H1 (cell line): ENCODE data around the gene SCN3B. TPM values are rescaled to one million over a fixed set of nuclear protein-coding genes. Genes with fewer than 3 reads are reported as not detected.

Source experiments
- CTCF ChIA-PET: fragments of 300-600 bp; sonication (Branson Sonifier 250); formaldehyde crosslinking; loops from one replicate; lab custom pipeline; 2021; ENCODE audit not compliant: partially characterized antibody; lab: Charles Lee
- POLR2A ChIA-PET: fragments of 300-600 bp; sonication (Branson Sonifier 250); formaldehyde crosslinking; loops from one replicate; lab custom pipeline; 2021; ENCODE audit warnings: inconsistent platforms; ENCODE audit not compliant: partially characterized antibody; lab: Charles Lee
- DNase-seq, 2 experiments: peaks; one replicate each; pipeline versions ENCODE4 v3.0.0 to v3.0.0-alpha.2; 2010 to 2022; ENCODE audit warnings: low spot score in 2 of 2, low read depth in 1 of 2, mixed read lengths in 1 of 2
- FAIRE-seq: peaks from 2 replicates; lab custom pipeline; 2011; peaks lifted over from hg19 to GRCh38; lab: Jason Lieb, UNC
- H2AFZ ChIP-seq: 2 replicates; pipeline ENCODE4 v1.8.1; 2012; ENCODE audit warnings: low read length, inconsistent platforms
- H2AK5ac ChIP-seq: 2 replicates; pipeline ENCODE4 v1.6.1; 2013; ENCODE audit warnings: low read depth, low read length
- H2BK120ac ChIP-seq: replicated peaks from 2 replicates; pipeline ENCODE3; 2013; ENCODE audit warnings: low read depth, low read length, inconsistent platforms
- H2BK12ac ChIP-seq: 2 replicates; pipeline ENCODE4 v1.6.1; 2013; ENCODE audit warnings: low read depth, low read length
- H2BK15ac ChIP-seq: 2 replicates; pipeline ENCODE4 v1.6.1; 2013; ENCODE audit warnings: low read length
- H2BK20ac ChIP-seq: 2 replicates; pipeline ENCODE4 v1.6.1; 2013; ENCODE audit warnings: low read length
- H2BK5ac ChIP-seq: 2 replicates; pipeline ENCODE4 v1.6.1; 2013; ENCODE audit warnings: low read depth, low read length
- H3K14ac ChIP-seq: 2 replicates; pipeline ENCODE4 v1.6.1; 2013; ENCODE audit warnings: inconsistent platforms; ENCODE audit not compliant: insufficient read length
- H3K18ac ChIP-seq: 2 replicates; pipeline ENCODE4 v1.6.1; 2013; ENCODE audit warnings: low read length; ENCODE audit errors: extremely low read depth
- H3K23ac ChIP-seq: 2 replicates; pipeline ENCODE4 v1.6.1; 2013; ENCODE audit warnings: inconsistent platforms; ENCODE audit not compliant: insufficient read length
- H3K23me2 ChIP-seq: 2 replicates; pipeline ENCODE4 v1.6.1; 2013; ENCODE audit warnings: low read depth, low read length
- H3K27ac ChIP-seq: 2 replicates; pipeline ENCODE4 v1.6.1; 2011; ENCODE audit warnings: low read depth, low read length, inconsistent platforms
- H3K27me3 ChIP-seq, 4 experiments: replicated peaks in 1 of 4; 1 replicate in 1 of 4; 2 replicates in 3 of 4; pipeline versions ENCODE4 v1.6.1 to v1.8.1; 2011 to 2013; ENCODE audit warnings: low read length in 3 of 4, mild to moderate bottlenecking in 3 of 4, inconsistent platforms in 2 of 4, mixed read lengths in 2 of 4, moderate library complexity in 1 of 4; ENCODE audit not compliant: control insufficient read depth in 3 of 4, insufficient read depth in 3 of 4; ENCODE audit errors: extremely low read depth in 1 of 4
- H3K36me3 ChIP-seq, 4 experiments: 2 replicates each; pipeline versions ENCODE4 v1.6.1 to v1.8.1; 2011 to 2013; ENCODE audit warnings: mild to moderate bottlenecking in 4 of 4, low read length in 3 of 4, moderate library complexity in 2 of 4, control low read depth in 1 of 4, inconsistent platforms in 1 of 4; ENCODE audit not compliant: insufficient read depth in 4 of 4, control insufficient read depth in 2 of 4
- H3K4ac ChIP-seq: replicated peaks from 2 replicates; pipeline ENCODE3; 2013; ENCODE audit warnings: low read length, low read depth, mixed read lengths, inconsistent platforms; ENCODE audit not compliant: insufficient read length
- H3K4me1 ChIP-seq, 4 experiments: replicated peaks in 1 of 4; 1 replicate in 1 of 4; 2 replicates in 3 of 4; pipeline versions ENCODE4 v1.6.1 to v1.8.1; 2011 to 2013; ENCODE audit warnings: low read length in 3 of 4, inconsistent platforms in 2 of 4, mixed read lengths in 1 of 4; ENCODE audit not compliant: insufficient read depth in 4 of 4, control insufficient read depth in 3 of 4
- H3K4me2 ChIP-seq, 2 experiments: 2 replicates each; pipeline versions ENCODE4 v1.6.1 to v1.8.1; 2011 to 2013; ENCODE audit warnings: low read depth in 2 of 2, low read length in 2 of 2, control low read depth in 1 of 2, inconsistent platforms in 1 of 2, mild to moderate bottlenecking in 1 of 2; ENCODE audit not compliant: insufficient read depth in 1 of 2
- H3K4me3 ChIP-seq, 4 experiments: fragments of 200-600, 300-600 bp in 1 of 4; sonication (generic), shearing (Covaris generic), sonication (Bioruptor Twin) in 1 of 4; 2 replicates each; pipeline versions ENCODE4 v1.5.1 to v1.8.1; 2011 to 2016; ENCODE audit warnings: low read length in 4 of 4, low read depth in 3 of 4, control low read depth in 2 of 4, inconsistent platforms in 2 of 4, mild to moderate bottlenecking in 2 of 4, mixed read lengths in 1 of 4, moderate library complexity in 1 of 4; ENCODE audit not compliant: insufficient read depth in 2 of 4; ENCODE audit errors: extremely low read depth in 1 of 4
- H3K56ac ChIP-seq: replicated peaks from 2 replicates; pipeline ENCODE3; 2013; ENCODE audit warnings: low read depth, mild to moderate bottlenecking, mixed read lengths, low read length, inconsistent platforms; ENCODE audit not compliant: insufficient read length
- H3K79me1 ChIP-seq: 2 replicates; pipeline ENCODE4 v1.6.1; 2013; ENCODE audit warnings: low read depth, low read length, control low read depth
- H3K79me2 ChIP-seq, 2 experiments: 2 replicates each; pipeline versions ENCODE4 v1.6.1 to v1.8.1; 2012 to 2013; ENCODE audit warnings: low read length in 2 of 2, mild to moderate bottlenecking in 2 of 2, inconsistent platforms in 1 of 2; ENCODE audit not compliant: insufficient read depth in 2 of 2, control insufficient read depth in 1 of 2
- H3K9ac ChIP-seq, 4 experiments: replicated peaks in 1 of 4; 1 replicate in 1 of 4; 2 replicates in 3 of 4; pipeline versions ENCODE4 v1.6.1 to v1.8.1; 2011 to 2013; ENCODE audit warnings: low read depth in 3 of 4, low read length in 3 of 4, control low read depth in 2 of 4, mild to moderate bottlenecking in 2 of 4, moderate library complexity in 2 of 4, inconsistent platforms in 1 of 4; ENCODE audit errors: extremely low read depth in 1 of 4
- H3K9me3 ChIP-seq, 2 experiments: 2 replicates each; pipeline versions ENCODE4 v1.6.1 to v1.8.1; 2012 to 2013; ENCODE audit warnings: mild to moderate bottlenecking in 2 of 2, moderate library complexity in 2 of 2, control low read depth in 1 of 2, inconsistent platforms in 1 of 2, low read depth in 1 of 2, low read length in 1 of 2, mixed read lengths in 1 of 2; ENCODE audit not compliant: insufficient read depth in 2 of 2
- H4K20me1 ChIP-seq, 2 experiments: replicated peaks in 1 of 2; 2 replicates each; pipeline versions ENCODE3 to v1.8.1; 2011 to 2013; ENCODE audit warnings: inconsistent platforms in 2 of 2, low read length in 2 of 2, mild to moderate bottlenecking in 1 of 2; ENCODE audit not compliant: insufficient read depth in 2 of 2, control insufficient read depth in 1 of 2
- H4K5ac ChIP-seq: 2 replicates; pipeline ENCODE4 v1.6.1; 2013; ENCODE audit warnings: low read length, low read depth, mixed read lengths, inconsistent platforms; ENCODE audit not compliant: insufficient read length
- H4K8ac ChIP-seq: 2 replicates; pipeline ENCODE4 v1.8.0; 2013; ENCODE audit warnings: mild to moderate bottlenecking, moderate library complexity, low read length, inconsistent platforms; ENCODE audit not compliant: insufficient read depth; ENCODE audit errors: extremely low read depth
- H4K91ac ChIP-seq: replicated peaks from 2 replicates; pipeline ENCODE3; 2013; ENCODE audit warnings: low read length, mixed read lengths, inconsistent platforms; ENCODE audit not compliant: insufficient read length
- BCL11A ChIP-seq, 2 experiments: IDR thresholded peaks; one replicate each; pipeline ENCODE4 v1.6.1; 2011; ENCODE audit warnings: low read depth in 2 of 2, low read length in 2 of 2, mild to moderate bottlenecking in 2 of 2
- CREB1 ChIP-seq: IDR thresholded peaks from 2 replicates; pipeline ENCODE4 v1.6.1; 2012; ENCODE audit warnings: inconsistent platforms
- GTF2F1 ChIP-seq: IDR thresholded peaks from 2 replicates; pipeline ENCODE4 v1.6.1; 2012; ENCODE audit warnings: low read depth, low read length, improper control_type of control experiment, borderline replicate concordance
- RXRA ChIP-seq: IDR thresholded peaks from 2 replicates; pipeline ENCODE4 v1.6.1; 2011; ENCODE audit warnings: low read depth, mild to moderate bottlenecking, low read length, moderate library complexity; ENCODE audit not compliant: insufficient read depth
- TAF7 ChIP-seq: optimal IDR thresholded peaks from 2 replicates; pipeline ENCODE3; 2011; ENCODE audit warnings: low read depth, mild to moderate bottlenecking, inconsistent platforms, low read length, moderate library complexity, borderline replicate concordance
- WGBS, 2 experiments: shearing (Covaris generic) in 1 of 2; methylation state at CpG; one replicate each; pipeline versions ENCODE4 v1.1.6 to v1.1.7; 2013 to 2015; ENCODE audit warnings: low lambda C conversion rate in 2 of 2, mixed read lengths in 2 of 2, inconsistent platforms in 1 of 2, low coverage in 1 of 2, missing lambda C conversion rate in 1 of 2; ENCODE audit not compliant: insufficient replicate concordance in 2 of 2, insufficient coverage in 1 of 2, insufficient read length in 1 of 2; ENCODE audit errors: extremely low coverage in 1 of 2, missing lambda C conversion rate in 1 of 2; 5-methylcytosine and 5-hydroxymethylcytosine counted together
- polyA plus RNA-seq, 7 experiments: library from polyadenylated mRNA; depleted of rRNA in 3 of 7; stranded (reverse) in 5 of 7; unstranded in 2 of 7; fragments of >200 nt in 5 of 7; fragments of 200-250 nt in 2 of 7; gene quantifications; 1 replicate in 5 of 7; 2 replicates in 1 of 7; 4 replicates in 1 of 7; pipeline versions ENCODE4 v1.2.1 to v1.2.3, GENCODE V29; 2011 to 2013; ENCODE audit warnings: missing spikeins in 2 of 7, mixed read lengths in 2 of 7
- total RNA-seq: library from RNA; stranded (reverse); fragmentation: NEBNext Ultra II Directional; extraction: Animal tissue kit (Norgen Biotek cat#: 25700); gene quantifications from 2 replicates; pipeline ENCODE4 v1.2.1, GENCODE V29; 2021
- TF ChIP-seq, protein P1 (sequence below): IDR thresholded peaks from 2 replicates; pipeline ENCODE4 v1.6.1; 2012; ENCODE audit warnings: inconsistent platforms

The SCN3B gene
- total and polyA plus RNA-seq, 2 of the 8 experiments (the other 6 are each of a cell fraction or from before 2014, with no cell fraction given), result 0.67 to 1.1 TPM

DNA sequence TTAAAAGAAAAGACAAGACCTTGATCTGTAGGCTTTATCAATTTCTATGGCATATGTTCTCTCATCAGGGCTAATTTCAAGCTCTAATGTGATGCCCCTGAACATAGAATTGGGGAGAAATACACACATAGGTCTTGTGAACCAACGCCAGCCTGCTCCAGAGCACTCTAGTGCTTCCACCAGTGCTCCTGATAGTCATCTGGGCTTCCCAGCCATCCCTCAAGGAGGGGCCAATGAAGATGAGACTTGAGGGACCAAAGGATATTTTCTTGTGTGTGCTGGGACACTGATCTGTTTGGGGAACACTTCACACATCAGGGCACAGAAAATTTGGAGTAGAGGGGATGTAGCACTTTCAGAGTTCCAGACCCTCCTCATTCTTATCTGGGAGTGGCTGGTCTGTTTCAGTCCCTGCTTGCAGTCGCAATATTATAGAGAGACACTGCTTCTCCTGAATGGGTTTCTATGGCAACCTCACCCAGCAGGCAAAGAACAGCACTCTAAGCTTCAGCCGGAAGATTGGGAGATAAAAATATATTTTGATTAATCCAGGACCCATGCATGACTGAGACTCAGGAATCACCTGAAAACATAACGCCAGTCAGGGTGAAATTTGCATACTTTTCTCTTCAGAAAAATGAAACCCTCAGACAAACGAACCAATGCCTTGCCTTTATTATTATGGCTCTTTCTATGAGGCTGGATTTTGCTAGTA is 28.4 kb upstream of the SCN3B start:
- no peaks in the 10 kb centered on the region for H3K79me1 ChIP-seq
- no peak overlapping the region for H2BK120ac ChIP-seq
- H3K18ac ChIP-seq, result no peak overlapping the region
- no peak overlapping the region for H2BK20ac ChIP-seq
- H4K20me1 ChIP-seq, result no peaks in the 10 kb centered on the region
- no peak overlapping the region for H3K9ac ChIP-seq
- H2BK15ac ChIP-seq, result no peak overlapping the region
- H2BK5ac ChIP-seq, result no peak overlapping the region
- H4K91ac ChIP-seq, result no peak overlapping the region
- no peak for FAIRE-seq
- H4K8ac ChIP-seq, result peak overlapping the region; percentile 43; the same call in 1 of the 2 replicates
- no peak overlapping the region for H3K23ac ChIP-seq
- H3K56ac ChIP-seq, result no peak overlapping the region
- TF ChIP-seq GTF2F1 (no peak), BCL11A (IDR thresholded peaks at IDR 0.05; ENCODE audit: low read depth in 2 of 2, low read length in 2 of 2) (no peak), TAF7 (no peak), CREB1 (no peak), RXRA (no peak)
- TF ChIP-seq, protein P1, sequence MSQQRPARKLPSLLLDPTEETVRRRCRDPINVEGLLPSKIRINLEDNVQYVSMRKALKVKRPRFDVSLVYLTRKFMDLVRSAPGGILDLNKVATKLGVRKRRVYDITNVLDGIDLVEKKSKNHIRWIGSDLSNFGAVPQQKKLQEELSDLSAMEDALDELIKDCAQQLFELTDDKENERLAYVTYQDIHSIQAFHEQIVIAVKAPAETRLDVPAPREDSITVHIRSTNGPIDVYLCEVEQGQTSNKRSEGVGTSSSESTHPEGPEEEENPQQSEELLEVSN, result no peak
- no peak overlapping the region for H3K4me2 ChIP-seq
- H3K27ac ChIP-seq, result no peak overlapping the region
- 77% methylated on average over 5 of the region's 5 CpGs; no CpG with 5 or more reads in 1 of the 2 experiments for WGBS, 2 experiments
- no peaks in the 10 kb centered on the region for H3K9me3 ChIP-seq
- no peak overlapping the region for H3K14ac ChIP-seq
- H3K27me3 ChIP-seq, result 0 out of 7 replicates have a peak, but pooled peaks cover 0 to 2% (median 0%) of the 10 kb centered on the region in 4 experiments
- H3K36me3 ChIP-seq, result no peaks in the 10 kb centered on the region
- no peak overlapping the region for H3K4ac ChIP-seq
- POLR2A ChIA-PET, result no interaction called here
- no peak overlapping the region for H3K4me3 ChIP-seq
- no peaks in the 10 kb centered on the region for H3K79me2 ChIP-seq
- DNase-seq, result no peak
- H3K23me2 ChIP-seq, result no peaks in the 10 kb centered on the region
- H2BK12ac ChIP-seq, result no peak overlapping the region
- no peak overlapping the region for H4K5ac ChIP-seq
- H2AFZ ChIP-seq, result no peak overlapping the region
- CTCF ChIA-PET, result interaction anchor here (0.8 to 1.5 kb wide), 6 partner anchors 9 to 42 kb away, joined by 3 to 6 read pairs (median 3); no protein-coding TSS in a partner anchor
- no peaks in the 10 kb centered on the region for H3K4me1 ChIP-seq
- no peak overlapping the region for H2AK5ac ChIP-seq
